ENCODE data around the gene ROR1. TPM values are rescaled to one million over a fixed set of nuclear protein-coding genes. Genes with fewer than 3 reads are reported as not detected.

Gene ROR1
- total and polyA plus RNA-seq, 2 donors (not counting 3 experiments of a cell fraction or from before 2014, with no cell fraction given) = 2.6 to 3.5 TPM

DNA sequence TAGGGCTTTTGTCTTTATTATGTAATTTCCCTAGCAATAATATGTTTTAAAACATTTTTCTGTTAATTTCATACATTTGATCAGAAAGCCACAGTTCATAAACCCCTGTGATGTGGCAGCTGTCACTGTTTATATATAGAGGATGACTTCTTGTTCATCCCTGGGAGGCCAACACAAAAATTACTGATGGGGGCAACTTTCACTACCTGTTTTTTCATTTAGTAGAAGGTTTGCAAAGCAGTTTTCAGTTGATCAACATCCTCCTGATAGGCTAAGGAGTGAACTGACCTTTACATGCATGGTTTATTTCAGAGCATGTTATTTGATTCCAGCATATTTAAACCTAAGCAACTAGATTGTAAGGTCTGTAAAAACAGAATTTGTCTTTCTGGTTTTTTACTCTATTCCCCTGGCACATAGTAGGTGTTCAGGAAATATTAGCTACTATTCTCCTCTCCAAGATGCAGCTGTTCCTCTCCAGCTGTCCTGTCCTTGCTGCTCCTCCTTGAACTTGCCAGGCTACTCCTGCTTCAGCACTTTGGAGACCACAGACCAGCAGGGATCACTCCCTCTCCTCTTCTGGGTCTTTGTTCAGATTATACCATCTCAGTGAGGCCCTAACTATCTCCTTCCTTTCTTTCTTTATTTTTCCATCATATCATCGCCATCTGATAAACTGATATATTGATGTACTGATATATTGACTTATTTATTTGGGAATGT, 54.7 kb downstream of the ROR1 start:
- TF ChIP-seq EZH2 (IDR thresholded peaks at IDR 0.05; ENCODE audit: borderline replicate concordance, low read depth, low read length, severe bottlenecking) (no peak), POLR2AphosphoS5 (IDR thresholded peaks at IDR 0.05; ENCODE audit: insufficient read depth, low read depth, low read length) (no peak), POLR2A (IDR thresholded peaks at IDR 0.05; ENCODE audit: low read depth, low read length) (no peak), GATA2 (IDR thresholded peaks at IDR 0.05; ENCODE audit: insufficient read depth, insufficient read length, low read depth, low read length) (no peak), JUN (IDR thresholded peaks at IDR 0.05; ENCODE audit: borderline replicate concordance, insufficient read depth, insufficient read length, low read depth) (no peak), MAX (IDR thresholded peaks at IDR 0.05; ENCODE audit: insufficient read depth, insufficient read length) (no peak), FOS (IDR thresholded peaks at IDR 0.05; ENCODE audit: borderline replicate concordance, insufficient read depth, low read length) (no peak), MYC (IDR thresholded peaks at IDR 0.05; ENCODE audit: low read depth, low read length) (no peak)
- TF ChIP-seq, protein P1, sequence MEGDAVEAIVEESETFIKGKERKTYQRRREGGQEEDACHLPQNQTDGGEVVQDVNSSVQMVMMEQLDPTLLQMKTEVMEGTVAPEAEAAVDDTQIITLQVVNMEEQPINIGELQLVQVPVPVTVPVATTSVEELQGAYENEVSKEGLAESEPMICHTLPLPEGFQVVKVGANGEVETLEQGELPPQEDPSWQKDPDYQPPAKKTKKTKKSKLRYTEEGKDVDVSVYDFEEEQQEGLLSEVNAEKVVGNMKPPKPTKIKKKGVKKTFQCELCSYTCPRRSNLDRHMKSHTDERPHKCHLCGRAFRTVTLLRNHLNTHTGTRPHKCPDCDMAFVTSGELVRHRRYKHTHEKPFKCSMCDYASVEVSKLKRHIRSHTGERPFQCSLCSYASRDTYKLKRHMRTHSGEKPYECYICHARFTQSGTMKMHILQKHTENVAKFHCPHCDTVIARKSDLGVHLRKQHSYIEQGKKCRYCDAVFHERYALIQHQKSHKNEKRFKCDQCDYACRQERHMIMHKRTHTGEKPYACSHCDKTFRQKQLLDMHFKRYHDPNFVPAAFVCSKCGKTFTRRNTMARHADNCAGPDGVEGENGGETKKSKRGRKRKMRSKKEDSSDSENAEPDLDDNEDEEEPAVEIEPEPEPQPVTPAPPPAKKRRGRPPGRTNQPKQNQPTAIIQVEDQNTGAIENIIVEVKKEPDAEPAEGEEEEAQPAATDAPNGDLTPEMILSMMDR (IDR thresholded peaks at IDR 0.05; ENCODE audit: extremely low read depth in 1 of 2, insufficient read depth in 1 of 2, low read depth in 1 of 2, low read length in 2 of 2) = no peak
- no peaks in the 10 kb centered on the region for H3K27me3 ChIP-seq (ENCODE audit: control insufficient read depth in 2 of 2, insufficient read depth in 2 of 2, low read length in 2 of 2)
- H4K20me1 ChIP-seq (replicated peaks; ENCODE audit: control insufficient read depth, extremely low read depth, insufficient read depth, low read length) = no peaks in the 10 kb centered on the region
- H3K9ac ChIP-seq (replicated peaks; ENCODE audit: extremely low read depth, insufficient read depth, low read length) = no peak overlapping the region
- H3K9me3 ChIP-seq (replicated peaks; ENCODE audit: control insufficient read depth, insufficient read depth, low read length) = no peaks in the 10 kb centered on the region
- intact Hi-C loops (cut with micrococcal nuclease) (no loop called here), dilution Hi-C loops (cut with MboI; ENCODE audit: extremely low pct_ligation_motif_present, low sequenced_read_pairs) (no loop called here)
- no TSS peak for BruUV-seq (replicated peaks)
- H3K4me3 ChIP-seq (replicated peaks in 1 of 3; ENCODE audit: insufficient read depth in 1 of 3, low read depth in 1 of 3, low read length in 3 of 3) = no peak overlapping the region
- H3K4me1 ChIP-seq (ENCODE audit: control insufficient read depth, extremely low read depth, insufficient read depth, low read length) = no peaks in the 10 kb centered on the region
- H3K4me2 ChIP-seq (ENCODE audit: insufficient read depth, low read length) = no peak overlapping the region
- DNase-seq (ENCODE audit: low read depth, low spot score) (no peak), FAIRE-seq (no peak)
- ChIA-PET CTCF (interaction anchor here (0.8 to 2.5 kb wide), 5 partner anchors 10 to 309 kb away, joined by 3 to 6 read pairs (median 4); no protein-coding TSS in a partner anchor), POLR2A (no interaction called here)
- H3K79me2 ChIP-seq (ENCODE audit: control insufficient read depth, insufficient read depth, low read length) = no peaks in the 10 kb centered on the region
- H3K27ac ChIP-seq (ENCODE audit: insufficient read depth, low read depth, low read length) = no peak overlapping the region
- H3K9me1 ChIP-seq (replicated peaks; ENCODE audit: control insufficient read depth, extremely low read depth, insufficient read depth, low read length) = no peaks in the 10 kb centered on the region
- H2AFZ ChIP-seq (ENCODE audit: low read depth, low read length) = no peak overlapping the region
- no peaks in the 10 kb centered on the region for H3K36me3 ChIP-seq (ENCODE audit: control insufficient read depth in 2 of 2, extremely low read depth in 1 of 2, insufficient read depth in 2 of 2, low read length in 2 of 2)

Data from endothelial cell of umbilical vein (primary cell).